Neural cell (in vitro differentiated cells): ENCODE results near the gene TNFRSF8. TPM values are rescaled to one million over a fixed set of nuclear protein-coding genes. Genes with fewer than 3 reads are reported as not detected.

ENCODE experiments used
- H2AFZ ChIP-seq: fragments of 200-600, 300-800 bp; sonication (generic), shearing (Covaris generic); 2 replicates; pipeline ENCODE4 v1.6.0; 2014; ENCODE audit warnings: low read depth, mild to moderate bottlenecking, antibody characterized with exemption, low read length, moderate library complexity
- H3F3A ChIP-seq: fragments of 200-600 bp; shearing (Covaris generic); 2 replicates; pipeline ENCODE4 v1.6.1; 2016; ENCODE audit warnings: mild to moderate bottlenecking, moderate library complexity, mixed read lengths, antibody characterized with exemption, low read length; ENCODE audit not compliant: insufficient read depth, poor library complexity, severe bottlenecking
- H3K27ac ChIP-seq: fragments of 200-600, 300-800 bp; sonication (generic), shearing (Covaris generic); 2 replicates; pipeline ENCODE4 v1.5.1; 2014; ENCODE audit warnings: mild to moderate bottlenecking, low read length, moderate library complexity
- H3K27me3 ChIP-seq: fragments of 300-800, 200-600 bp; sonication (generic), shearing (Covaris generic); 2 replicates; pipeline ENCODE4 v1.6.0; 2014; ENCODE audit warnings: mild to moderate bottlenecking, low read depth, low read length, moderate library complexity; ENCODE audit not compliant: insufficient read depth
- H3K36me3 ChIP-seq: fragments of 300-800, 200-600 bp; sonication (generic), shearing (Covaris generic); 2 replicates; pipeline ENCODE4 v1.5.1; 2014; ENCODE audit warnings: mild to moderate bottlenecking, antibody characterized with exemption, low read length, moderate library complexity; ENCODE audit not compliant: insufficient read depth
- H3K4me2 ChIP-seq: fragments of 300-800, 200-600 bp; sonication (generic), shearing (Covaris generic); 2 replicates; pipeline ENCODE4 v1.6.0; 2014; ENCODE audit warnings: mild to moderate bottlenecking, low read length
- H3K4me3 ChIP-seq: fragments of 300-800, 200-600 bp; sonication (generic), shearing (Covaris generic); 2 replicates; pipeline ENCODE4 v1.5.1; 2014; ENCODE audit warnings: mild to moderate bottlenecking, low read length, moderate library complexity
- H3K79me2 ChIP-seq: fragments of 200-600 bp; shearing (Covaris generic); replicated peaks from 2 replicates; pipeline ENCODE4 v1.6.0; 2014; ENCODE audit warnings: mild to moderate bottlenecking, low read length, moderate library complexity; ENCODE audit not compliant: insufficient read depth
- H3K9ac ChIP-seq: fragments of 300-800, 200-600 bp; sonication (generic), shearing (Covaris generic); 2 replicates; pipeline ENCODE4 v1.6.1; 2016; ENCODE audit warnings: mild to moderate bottlenecking, low read length, mixed read lengths
- H3K9me2 ChIP-seq: fragments of 200-600 bp; shearing (Covaris generic); 2 replicates; pipeline ENCODE4 v1.6.1; 2016; ENCODE audit warnings: mild to moderate bottlenecking, low read length, mixed read lengths; ENCODE audit not compliant: insufficient read depth
- H3K9me3 ChIP-seq: fragments of 200-600, 300-800 bp; sonication (generic), shearing (Covaris generic); 2 replicates; pipeline ENCODE4 v1.6.1; 2016; ENCODE audit warnings: mild to moderate bottlenecking, mixed run types, low read length, moderate library complexity, mixed read lengths
- H4K20me1 ChIP-seq: fragments of 200-600 bp; shearing (Covaris generic); 2 replicates; pipeline ENCODE4 v1.6.1; 2016; ENCODE audit warnings: mild to moderate bottlenecking, mixed run types; ENCODE audit not compliant: insufficient read depth
- EP300 ChIP-seq: fragments of 450-650 bp; conservative IDR thresholded peaks from 2 replicates; pipeline ENCODE4 v1.6.1; 2014; ENCODE audit warnings: antibody characterized with exemption, mild to moderate bottlenecking, moderate library complexity; ENCODE audit not compliant: poor library complexity, severe bottlenecking
- EZH2 ChIP-seq: fragments of 200-600, 300-800 bp; shearing (Covaris generic), sonication (generic); IDR thresholded peaks from 2 replicates; pipeline ENCODE4 v1.6.1; 2014; ENCODE audit warnings: antibody characterized with exemption, low read length, borderline replicate concordance, mild to moderate bottlenecking; ENCODE audit not compliant: insufficient read depth, poor library complexity, severe bottlenecking
- MXI1 ChIP-seq: fragments of 450-650 bp; conservative IDR thresholded peaks from 2 replicates; pipeline ENCODE4 v1.6.1; 2014; ENCODE audit warnings: antibody characterized with exemption, mild to moderate bottlenecking; ENCODE audit not compliant: poor library complexity, severe bottlenecking
- POLR2AphosphoS5 ChIP-seq: IDR thresholded peaks from 2 replicates; pipeline ENCODE4 v1.6.1; 2012
- RAD21 ChIP-seq: fragments of 450-650 bp; conservative IDR thresholded peaks from 2 replicates; pipeline ENCODE4 v1.6.1; 2014; ENCODE audit warnings: antibody characterized with exemption, mild to moderate bottlenecking, moderate library complexity
- SMC3 ChIP-seq: fragments of 450-650 bp; conservative IDR thresholded peaks from 2 replicates; pipeline ENCODE4 v1.6.1; 2014; ENCODE audit warnings: antibody characterized with exemption, mild to moderate bottlenecking, moderate library complexity; ENCODE audit not compliant: poor library complexity
- TAF1 ChIP-seq: IDR thresholded peaks from 2 replicates; pipeline ENCODE4 v1.6.1; 2012; ENCODE audit warnings: low read depth
- polyA plus RNA-seq: library from polyadenylated mRNA; depleted of rRNA; stranded (reverse); fragments of >200 nt; gene quantifications from 2 replicates; pipeline ENCODE4 v1.2.3, GENCODE V29; 2014
- TF ChIP-seq, protein P1 (sequence below): fragments of 450-650 bp; IDR thresholded peaks from 2 replicates; pipeline ENCODE4 v1.5.1; 2014; ENCODE audit warnings: antibody characterized with exemption, mild to moderate bottlenecking, moderate library complexity; ENCODE audit not compliant: poor library complexity, severe bottlenecking
- TF ChIP-seq, protein P2 (sequence below): IDR thresholded peaks from 2 replicates; pipeline ENCODE4 v1.6.1; 2012; ENCODE audit warnings: borderline replicate concordance

The TNFRSF8 gene
- polyA plus RNA-seq, 1 donor from 2014 or later, result not detected

DNA sequence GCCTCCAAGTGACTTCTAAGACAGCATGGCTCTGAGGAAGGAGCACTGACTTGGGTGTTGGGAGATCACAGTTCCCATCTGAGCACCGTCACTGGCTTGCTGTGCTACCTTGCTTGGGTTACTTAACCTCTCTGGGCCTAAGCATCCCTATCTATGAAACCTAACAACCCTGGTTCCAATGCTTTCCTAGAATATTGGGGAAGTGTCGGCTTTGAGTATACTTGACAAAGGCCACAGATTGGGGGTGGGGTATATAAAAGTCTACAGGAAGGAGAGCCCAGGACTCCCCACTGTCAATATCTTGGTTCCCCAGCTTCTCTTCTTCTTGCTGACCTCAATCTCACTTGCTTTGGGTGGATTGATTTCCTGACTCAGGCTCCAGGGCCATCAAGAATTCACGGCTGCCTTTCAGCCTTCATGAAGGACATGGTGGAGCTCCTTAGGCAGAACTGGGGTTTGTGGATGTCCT, 110.0 kb downstream of the TNFRSF8 start:
- H3K4me3 ChIP-seq, result no peak overlapping the region
- no peak overlapping the region for H2AFZ ChIP-seq
- no peak overlapping the region for H3K9ac ChIP-seq
- H3K9me3 ChIP-seq, result no peaks in the 10 kb centered on the region
- no peaks in the 10 kb centered on the region for H3K79me2 ChIP-seq
- H3K36me3 ChIP-seq, result no peaks in the 10 kb centered on the region
- no peak overlapping the region for H3K4me2 ChIP-seq
- TF ChIP-seq EZH2 (no peak), RAD21 (no peak), EP300 (no peak), SMC3 (no peak), POLR2AphosphoS5 (no peak), TAF1 (no peak), MXI1 (no peak)
- TF ChIP-seq, protein P1, sequence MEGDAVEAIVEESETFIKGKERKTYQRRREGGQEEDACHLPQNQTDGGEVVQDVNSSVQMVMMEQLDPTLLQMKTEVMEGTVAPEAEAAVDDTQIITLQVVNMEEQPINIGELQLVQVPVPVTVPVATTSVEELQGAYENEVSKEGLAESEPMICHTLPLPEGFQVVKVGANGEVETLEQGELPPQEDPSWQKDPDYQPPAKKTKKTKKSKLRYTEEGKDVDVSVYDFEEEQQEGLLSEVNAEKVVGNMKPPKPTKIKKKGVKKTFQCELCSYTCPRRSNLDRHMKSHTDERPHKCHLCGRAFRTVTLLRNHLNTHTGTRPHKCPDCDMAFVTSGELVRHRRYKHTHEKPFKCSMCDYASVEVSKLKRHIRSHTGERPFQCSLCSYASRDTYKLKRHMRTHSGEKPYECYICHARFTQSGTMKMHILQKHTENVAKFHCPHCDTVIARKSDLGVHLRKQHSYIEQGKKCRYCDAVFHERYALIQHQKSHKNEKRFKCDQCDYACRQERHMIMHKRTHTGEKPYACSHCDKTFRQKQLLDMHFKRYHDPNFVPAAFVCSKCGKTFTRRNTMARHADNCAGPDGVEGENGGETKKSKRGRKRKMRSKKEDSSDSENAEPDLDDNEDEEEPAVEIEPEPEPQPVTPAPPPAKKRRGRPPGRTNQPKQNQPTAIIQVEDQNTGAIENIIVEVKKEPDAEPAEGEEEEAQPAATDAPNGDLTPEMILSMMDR, result no peak
- TF ChIP-seq, protein P2, sequence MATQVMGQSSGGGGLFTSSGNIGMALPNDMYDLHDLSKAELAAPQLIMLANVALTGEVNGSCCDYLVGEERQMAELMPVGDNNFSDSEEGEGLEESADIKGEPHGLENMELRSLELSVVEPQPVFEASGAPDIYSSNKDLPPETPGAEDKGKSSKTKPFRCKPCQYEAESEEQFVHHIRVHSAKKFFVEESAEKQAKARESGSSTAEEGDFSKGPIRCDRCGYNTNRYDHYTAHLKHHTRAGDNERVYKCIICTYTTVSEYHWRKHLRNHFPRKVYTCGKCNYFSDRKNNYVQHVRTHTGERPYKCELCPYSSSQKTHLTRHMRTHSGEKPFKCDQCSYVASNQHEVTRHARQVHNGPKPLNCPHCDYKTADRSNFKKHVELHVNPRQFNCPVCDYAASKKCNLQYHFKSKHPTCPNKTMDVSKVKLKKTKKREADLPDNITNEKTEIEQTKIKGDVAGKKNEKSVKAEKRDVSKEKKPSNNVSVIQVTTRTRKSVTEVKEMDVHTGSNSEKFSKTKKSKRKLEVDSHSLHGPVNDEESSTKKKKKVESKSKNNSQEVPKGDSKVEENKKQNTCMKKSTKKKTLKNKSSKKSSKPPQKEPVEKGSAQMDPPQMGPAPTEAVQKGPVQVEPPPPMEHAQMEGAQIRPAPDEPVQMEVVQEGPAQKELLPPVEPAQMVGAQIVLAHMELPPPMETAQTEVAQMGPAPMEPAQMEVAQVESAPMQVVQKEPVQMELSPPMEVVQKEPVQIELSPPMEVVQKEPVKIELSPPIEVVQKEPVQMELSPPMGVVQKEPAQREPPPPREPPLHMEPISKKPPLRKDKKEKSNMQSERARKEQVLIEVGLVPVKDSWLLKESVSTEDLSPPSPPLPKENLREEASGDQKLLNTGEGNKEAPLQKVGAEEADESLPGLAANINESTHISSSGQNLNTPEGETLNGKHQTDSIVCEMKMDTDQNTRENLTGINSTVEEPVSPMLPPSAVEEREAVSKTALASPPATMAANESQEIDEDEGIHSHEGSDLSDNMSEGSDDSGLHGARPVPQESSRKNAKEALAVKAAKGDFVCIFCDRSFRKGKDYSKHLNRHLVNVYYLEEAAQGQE, result no peak
- no peaks in the 10 kb centered on the region for H3K9me2 ChIP-seq
- no peak overlapping the region for H3K27ac ChIP-seq
- no peaks in the 10 kb centered on the region for H4K20me1 ChIP-seq
- H3K27me3 ChIP-seq, result no peaks in the 10 kb centered on the region
- H3F3A ChIP-seq, result no peaks in the 10 kb centered on the region

- Histone ChIP-seq H4K20me1 (no peaks in the 10 kb centered on the region), H3F3A (no peaks in the 10 kb centered on the region), H3K9ac (no peak overlapping the region), H2AFZ (no peak overlapping the region), H3K79me2 (no peaks in the 10 kb centered on the region), H3K4me2 (no peak overlapping the region), H3K36me3 (no peaks in the 10 kb centered on the region), H3K27ac (no peak overlapping the region), H3K9me3 (no peaks in the 10 kb centered on the region), H3K27me3 (no peaks in the 10 kb centered on the region), H3K9me2 (no peaks in the 10 kb centered on the region), H3K4me3 (no peak overlapping the region)
- TF ChIP-seq MXI1 (no peak), RAD21 (no peak), EP300 (no peak), POLR2AphosphoS5 (no peak), TAF1 (no peak), SMC3 (no peak), EZH2 (no peak)
- TF ChIP-seq, protein P2, result no peak
- TF ChIP-seq, protein P1, result no peak
These were observed 110.6 kb downstream of the TNFRSF8 start for GRCh38 chr1:12173631-12174121.
